IgD-negative memory B cell (primary cell): ENCODE results near the gene POGZ. TPM values are rescaled to one million over a fixed set of nuclear protein-coding genes. Genes with fewer than 3 reads are reported as not detected.
"Not testable (repeated sequence)": the region's sequence is repeated elsewhere in the genome, so short reads cannot be mapped to it uniquely, and the experiment has no call there.

Experiments used
- H3K27ac Mint-ChIP-seq, 3 donors: one replicate each; pipeline ENCODE4 v1.8.0; 2020 to 2022; ENCODE audit warnings: mild to moderate bottlenecking in 3 of 3, mixed read lengths in 3 of 3, moderate library complexity in 1 of 3
- H3K27me3 Mint-ChIP-seq: one replicate; pipeline ENCODE4 v1.8.0; 2021; ENCODE audit warnings: mixed read lengths
- H3K36me3 Mint-ChIP-seq: one replicate; pipeline ENCODE4 v1.8.0; 2020; ENCODE audit warnings: mild to moderate bottlenecking, mixed read lengths
- H3K4me1 Mint-ChIP-seq, 3 donors: one replicate each; pipeline ENCODE4 v1.8.0; 2020 to 2022; ENCODE audit warnings: mixed read lengths in 3 of 3, mild to moderate bottlenecking in 1 of 3
- H3K4me3 Mint-ChIP-seq, 4 donors: one replicate each; pipeline ENCODE4 v1.8.0; 2020 to 2022; ENCODE audit warnings: mild to moderate bottlenecking in 4 of 4, mixed read lengths in 4 of 4, moderate library complexity in 3 of 4
- H3K9me3 Mint-ChIP-seq, 3 donors: one replicate each; pipeline ENCODE4 v1.8.0; 2020 to 2021; ENCODE audit warnings: mixed read lengths in 3 of 3, mild to moderate bottlenecking in 1 of 3
- polyA plus RNA-seq: library from polyadenylated mRNA; unstranded; fragments of 300-500 nt; fragmentation: Illumina TruSeq; gene quantifications from one replicate; pipeline ENCODE4 v1.2.3, GENCODE V29; 2021

The POGZ gene
- polyA plus RNA-seq, 1 donor from 2014 or later = 9.4 TPM

GRCh38 chr1:151391079-151391563 is 68.2 kb downstream of the POGZ start:
- H3K36me3 Mint-ChIP-seq = no peaks in the 10 kb centered on the region
- peaks cover 0 to 2% (median 0%) of the 10 kb centered on the region in 3 donors for H3K9me3 Mint-ChIP-seq
- no peak overlapping the region for H3K4me3 Mint-ChIP-seq
- H3K27ac Mint-ChIP-seq = no peak overlapping the region
- H3K27me3 Mint-ChIP-seq = peaks cover 2% of the 10 kb centered on the region
- H3K4me1 Mint-ChIP-seq = no peaks in the 10 kb centered on the region

- H3K4me1 Mint-ChIP-seq, H3K9me3 Mint-ChIP-seq, H3K4me3 Mint-ChIP-seq, H3K27me3 Mint-ChIP-seq, H3K36me3 Mint-ChIP-seq, H3K27ac Mint-ChIP-seq: not testable (repeated sequence)
Measured at GRCh38 chr1:151390221-151391078, 68.8 kb downstream of the POGZ start.

GRCh38 chr1:151386002-151386401 is 73.3 kb downstream of the POGZ start:
- Mint-ChIP-seq H3K36me3 (no peaks in the 10 kb centered on the region), H3K9me3 (no peaks in the 10 kb centered on the region), H3K4me1 (no peaks in the 10 kb centered on the region), H3K27ac (no peak overlapping the region), H3K4me3 (no peak overlapping the region), H3K27me3 (no peaks in the 10 kb centered on the region)

GRCh38 chr1:151384584-151384983 is 74.7 kb downstream of the POGZ start:
- H3K27me3 Mint-ChIP-seq = no peaks in the 10 kb centered on the region
- no peaks in the 10 kb centered on the region for H3K36me3 Mint-ChIP-seq
- H3K4me3 Mint-ChIP-seq = no peak overlapping the region
- no peaks in the 10 kb centered on the region for H3K9me3 Mint-ChIP-seq
- no peak overlapping the region for H3K27ac Mint-ChIP-seq
- H3K4me1 Mint-ChIP-seq = no peaks in the 10 kb centered on the region

- H3K4me1 Mint-ChIP-seq = peaks cover 0 to 1% (median 0%) of the 10 kb centered on the region in 3 donors
- H3K27me3 Mint-ChIP-seq = no peaks in the 10 kb centered on the region
- no peak overlapping the region for H3K27ac Mint-ChIP-seq
- H3K36me3 Mint-ChIP-seq = no peaks in the 10 kb centered on the region
- no peaks in the 10 kb centered on the region for H3K9me3 Mint-ChIP-seq
- no peak overlapping the region for H3K4me3 Mint-ChIP-seq
Measured at GRCh38 chr1:151377150-151377884, 82.0 kb downstream of the POGZ start.

GRCh38 chr1:151373196-151373595 is 86.1 kb downstream of the POGZ start:
- no peaks in the 10 kb centered on the region for H3K27me3 Mint-ChIP-seq
- no peaks in the 10 kb centered on the region for H3K9me3 Mint-ChIP-seq
- peaks cover 0 to 1% (median 0%) of the 10 kb centered on the region in 3 donors for H3K4me1 Mint-ChIP-seq
- no peak overlapping the region for H3K4me3 Mint-ChIP-seq
- peak overlapping the region in 1 of 3 donors; percentile 60 for H3K27ac Mint-ChIP-seq
- H3K36me3 Mint-ChIP-seq = no peaks in the 10 kb centered on the region

- H3K36me3 Mint-ChIP-seq = no peaks in the 10 kb centered on the region
- no peaks in the 10 kb centered on the region for H3K27me3 Mint-ChIP-seq
- H3K4me3 Mint-ChIP-seq = no peak within 1 kb of the TSS
- H3K9me3 Mint-ChIP-seq = no peaks in the 10 kb centered on the region
- peaks cover 0 to 3% (median 0%) of the 10 kb centered on the region in 3 donors for H3K4me1 Mint-ChIP-seq
- peak within 1 kb of the TSS in 1 of 3 donors; percentile 60 for H3K27ac Mint-ChIP-seq
Measured at GRCh38 chr1:151372058-151372934, 87.0 kb downstream of the POGZ start, which contains the start of gene SELENBP1. TSS of gene SELENBP1 (minus strand) at chr1:151372705. CDS start at chr1:151372641, 64 bp downstream.

GRCh38 chr1:151371370-151372057 is 87.8 kb downstream of the POGZ start:
- Mint-ChIP-seq H3K36me3 (no peaks in the 10 kb centered on the region), H3K27me3 (no peaks in the 10 kb centered on the region), H3K4me3 (no peak overlapping the region), H3K4me1 (peaks cover 0 to 3% (median 0%) of the 10 kb centered on the region in 3 donors), H3K9me3 (no peaks in the 10 kb centered on the region), H3K27ac (no peak overlapping the region)

- Mint-ChIP-seq H3K36me3 (no peaks in the 10 kb centered on the region), H3K4me1 (peaks cover 0 to 2% (median 0%) of the 10 kb centered on the region in 3 donors), H3K27ac (no peak overlapping the region), H3K27me3 (no peaks in the 10 kb centered on the region), H3K4me3 (no peak overlapping the region), H3K9me3 (no peaks in the 10 kb centered on the region)
Measured at GRCh38 chr1:151370211-151370911, 88.9 kb downstream of the POGZ start.

GRCh38 chr1:151369621-151370048 is 89.7 kb downstream of the POGZ start:
- H3K4me3 Mint-ChIP-seq = no peak overlapping the region
- no peaks in the 10 kb centered on the region for H3K36me3 Mint-ChIP-seq
- no peak overlapping the region for H3K27ac Mint-ChIP-seq
- no peaks in the 10 kb centered on the region for H3K27me3 Mint-ChIP-seq
- peaks cover 0 to 2% (median 0%) of the 10 kb centered on the region in 3 donors for H3K4me1 Mint-ChIP-seq
- no peaks in the 10 kb centered on the region for H3K9me3 Mint-ChIP-seq

- H3K27ac Mint-ChIP-seq = no peak overlapping the region
- H3K9me3 Mint-ChIP-seq = no peaks in the 10 kb centered on the region
- peaks cover 0 to 2% (median 0%) of the 10 kb centered on the region in 3 donors for H3K4me1 Mint-ChIP-seq
- H3K36me3 Mint-ChIP-seq = no peaks in the 10 kb centered on the region
- no peaks in the 10 kb centered on the region for H3K27me3 Mint-ChIP-seq
- no peak overlapping the region for H3K4me3 Mint-ChIP-seq
Measured at GRCh38 chr1:151369302-151369610, 90.0 kb downstream of the POGZ start.

GRCh38 chr1:151368393-151369301 is 90.6 kb downstream of the POGZ start:
- Mint-ChIP-seq H3K9me3 (no peaks in the 10 kb centered on the region), H3K36me3 (no peaks in the 10 kb centered on the region), H3K27me3 (no peaks in the 10 kb centered on the region), H3K27ac (peak overlapping the region in 1 of 3 donors; percentile 5), H3K4me3 (no peak overlapping the region), H3K4me1 (peaks cover 0 to 2% (median 0%) of the 10 kb centered on the region in 3 donors)
